PC-9 (cell line): ENCODE results near the gene ABHD16A.

Experiments
- EZH2 ChIP-seq: fragments of 200-600 bp; sonication (generic); IDR thresholded peaks from 2 replicates; pipeline ENCODE4 v1.8.0; 2017; ENCODE audit warnings: antibody characterized with exemption, low read depth
- TF ChIP-seq, protein P1 (sequence below): fragments of 200-600 bp; sonication (generic); conservative IDR thresholded peaks from 2 replicates; pipeline ENCODE4 v1.6.1; 2017; ENCODE audit warnings: mixed run types, antibody characterized with exemption, mild to moderate bottlenecking, moderate library complexity

DNA sequence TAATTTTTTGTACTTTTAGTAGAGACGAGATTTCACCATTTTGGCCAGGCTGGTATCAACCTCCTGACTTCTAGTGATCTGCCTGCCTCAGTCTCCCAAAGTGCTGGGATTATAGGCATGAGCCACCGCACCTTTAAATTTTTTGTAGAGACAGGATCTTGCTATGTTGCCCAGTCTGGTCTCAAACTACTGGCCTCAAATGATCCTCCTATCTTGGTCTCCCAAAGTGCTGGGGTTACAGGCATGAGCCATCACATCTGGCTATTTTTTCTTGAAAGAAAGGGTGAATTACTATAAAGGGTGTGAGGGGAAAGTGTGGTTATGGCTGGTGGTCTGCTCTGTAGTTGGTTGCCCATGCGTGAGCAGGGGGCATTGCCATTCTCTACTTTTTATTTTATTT is 5.1 kb upstream of the ABHD16A start:
- TF ChIP-seq, protein P1, sequence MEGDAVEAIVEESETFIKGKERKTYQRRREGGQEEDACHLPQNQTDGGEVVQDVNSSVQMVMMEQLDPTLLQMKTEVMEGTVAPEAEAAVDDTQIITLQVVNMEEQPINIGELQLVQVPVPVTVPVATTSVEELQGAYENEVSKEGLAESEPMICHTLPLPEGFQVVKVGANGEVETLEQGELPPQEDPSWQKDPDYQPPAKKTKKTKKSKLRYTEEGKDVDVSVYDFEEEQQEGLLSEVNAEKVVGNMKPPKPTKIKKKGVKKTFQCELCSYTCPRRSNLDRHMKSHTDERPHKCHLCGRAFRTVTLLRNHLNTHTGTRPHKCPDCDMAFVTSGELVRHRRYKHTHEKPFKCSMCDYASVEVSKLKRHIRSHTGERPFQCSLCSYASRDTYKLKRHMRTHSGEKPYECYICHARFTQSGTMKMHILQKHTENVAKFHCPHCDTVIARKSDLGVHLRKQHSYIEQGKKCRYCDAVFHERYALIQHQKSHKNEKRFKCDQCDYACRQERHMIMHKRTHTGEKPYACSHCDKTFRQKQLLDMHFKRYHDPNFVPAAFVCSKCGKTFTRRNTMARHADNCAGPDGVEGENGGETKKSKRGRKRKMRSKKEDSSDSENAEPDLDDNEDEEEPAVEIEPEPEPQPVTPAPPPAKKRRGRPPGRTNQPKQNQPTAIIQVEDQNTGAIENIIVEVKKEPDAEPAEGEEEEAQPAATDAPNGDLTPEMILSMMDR: no peak
- no peak for TF ChIP-seq EZH2
